H1 (cell line): ENCODE data around the gene PRIMA1. TPM values are rescaled to one million over a fixed set of nuclear protein-coding genes. Genes with fewer than 3 reads are reported as not detected.

Source experiments
- CTCF ChIA-PET: fragments of 300-600 bp; sonication (Branson Sonifier 250); formaldehyde crosslinking; loops from one replicate; lab custom pipeline; 2021; ENCODE audit not compliant: partially characterized antibody; lab: Charles Lee
- POLR2A ChIA-PET: fragments of 300-600 bp; sonication (Branson Sonifier 250); formaldehyde crosslinking; loops from one replicate; lab custom pipeline; 2021; ENCODE audit warnings: inconsistent platforms; ENCODE audit not compliant: partially characterized antibody; lab: Charles Lee
- DNase-seq, 2 experiments: peaks; one replicate each; pipeline versions ENCODE4 v3.0.0 to v3.0.0-alpha.2; 2010 to 2022; ENCODE audit warnings: low spot score in 2 of 2, low read depth in 1 of 2, mixed read lengths in 1 of 2
- FAIRE-seq: peaks from 2 replicates; lab custom pipeline; 2011; peaks lifted over from hg19 to GRCh38; lab: Jason Lieb, UNC
- H2AFZ ChIP-seq: 2 replicates; pipeline ENCODE4 v1.8.1; 2012; ENCODE audit warnings: low read length, inconsistent platforms
- H2AK5ac ChIP-seq: 2 replicates; pipeline ENCODE4 v1.6.1; 2013; ENCODE audit warnings: low read depth, low read length
- H2BK120ac ChIP-seq: replicated peaks from 2 replicates; pipeline ENCODE3; 2013; ENCODE audit warnings: low read depth, low read length, inconsistent platforms
- H2BK12ac ChIP-seq: 2 replicates; pipeline ENCODE4 v1.6.1; 2013; ENCODE audit warnings: low read depth, low read length
- H2BK15ac ChIP-seq: 2 replicates; pipeline ENCODE4 v1.6.1; 2013; ENCODE audit warnings: low read length
- H2BK20ac ChIP-seq: 2 replicates; pipeline ENCODE4 v1.6.1; 2013; ENCODE audit warnings: low read length
- H2BK5ac ChIP-seq: 2 replicates; pipeline ENCODE4 v1.6.1; 2013; ENCODE audit warnings: low read depth, low read length
- H3K14ac ChIP-seq: 2 replicates; pipeline ENCODE4 v1.6.1; 2013; ENCODE audit warnings: inconsistent platforms; ENCODE audit not compliant: insufficient read length
- H3K18ac ChIP-seq: 2 replicates; pipeline ENCODE4 v1.6.1; 2013; ENCODE audit warnings: low read length; ENCODE audit errors: extremely low read depth
- H3K23ac ChIP-seq: 2 replicates; pipeline ENCODE4 v1.6.1; 2013; ENCODE audit warnings: inconsistent platforms; ENCODE audit not compliant: insufficient read length
- H3K23me2 ChIP-seq: 2 replicates; pipeline ENCODE4 v1.6.1; 2013; ENCODE audit warnings: low read depth, low read length
- H3K27ac ChIP-seq: 2 replicates; pipeline ENCODE4 v1.6.1; 2011; ENCODE audit warnings: low read depth, low read length, inconsistent platforms
- H3K27me3 ChIP-seq, 4 experiments: replicated peaks in 1 of 4; 1 replicate in 1 of 4; 2 replicates in 3 of 4; pipeline versions ENCODE4 v1.6.1 to v1.8.1; 2011 to 2013; ENCODE audit warnings: low read length in 3 of 4, mild to moderate bottlenecking in 3 of 4, inconsistent platforms in 2 of 4, mixed read lengths in 2 of 4, moderate library complexity in 1 of 4; ENCODE audit not compliant: control insufficient read depth in 3 of 4, insufficient read depth in 3 of 4; ENCODE audit errors: extremely low read depth in 1 of 4
- H3K36me3 ChIP-seq, 4 experiments: 2 replicates each; pipeline versions ENCODE4 v1.6.1 to v1.8.1; 2011 to 2013; ENCODE audit warnings: mild to moderate bottlenecking in 4 of 4, low read length in 3 of 4, moderate library complexity in 2 of 4, control low read depth in 1 of 4, inconsistent platforms in 1 of 4; ENCODE audit not compliant: insufficient read depth in 4 of 4, control insufficient read depth in 2 of 4
- H3K4ac ChIP-seq: replicated peaks from 2 replicates; pipeline ENCODE3; 2013; ENCODE audit warnings: low read length, low read depth, mixed read lengths, inconsistent platforms; ENCODE audit not compliant: insufficient read length
- H3K4me1 ChIP-seq, 4 experiments: replicated peaks in 1 of 4; 1 replicate in 1 of 4; 2 replicates in 3 of 4; pipeline versions ENCODE4 v1.6.1 to v1.8.1; 2011 to 2013; ENCODE audit warnings: low read length in 3 of 4, inconsistent platforms in 2 of 4, mixed read lengths in 1 of 4; ENCODE audit not compliant: insufficient read depth in 4 of 4, control insufficient read depth in 3 of 4
- H3K4me2 ChIP-seq, 2 experiments: 2 replicates each; pipeline versions ENCODE4 v1.6.1 to v1.8.1; 2011 to 2013; ENCODE audit warnings: low read depth in 2 of 2, low read length in 2 of 2, control low read depth in 1 of 2, inconsistent platforms in 1 of 2, mild to moderate bottlenecking in 1 of 2; ENCODE audit not compliant: insufficient read depth in 1 of 2
- H3K4me3 ChIP-seq, 4 experiments: fragments of 200-600, 300-600 bp in 1 of 4; sonication (generic), shearing (Covaris generic), sonication (Bioruptor Twin) in 1 of 4; 2 replicates each; pipeline versions ENCODE4 v1.5.1 to v1.8.1; 2011 to 2016; ENCODE audit warnings: low read length in 4 of 4, low read depth in 3 of 4, control low read depth in 2 of 4, inconsistent platforms in 2 of 4, mild to moderate bottlenecking in 2 of 4, mixed read lengths in 1 of 4, moderate library complexity in 1 of 4; ENCODE audit not compliant: insufficient read depth in 2 of 4; ENCODE audit errors: extremely low read depth in 1 of 4
- H3K56ac ChIP-seq: replicated peaks from 2 replicates; pipeline ENCODE3; 2013; ENCODE audit warnings: low read depth, mild to moderate bottlenecking, mixed read lengths, low read length, inconsistent platforms; ENCODE audit not compliant: insufficient read length
- H3K79me1 ChIP-seq: 2 replicates; pipeline ENCODE4 v1.6.1; 2013; ENCODE audit warnings: low read depth, low read length, control low read depth
- H3K79me2 ChIP-seq, 2 experiments: 2 replicates each; pipeline versions ENCODE4 v1.6.1 to v1.8.1; 2012 to 2013; ENCODE audit warnings: low read length in 2 of 2, mild to moderate bottlenecking in 2 of 2, inconsistent platforms in 1 of 2; ENCODE audit not compliant: insufficient read depth in 2 of 2, control insufficient read depth in 1 of 2
- H3K9ac ChIP-seq, 4 experiments: replicated peaks in 1 of 4; 1 replicate in 1 of 4; 2 replicates in 3 of 4; pipeline versions ENCODE4 v1.6.1 to v1.8.1; 2011 to 2013; ENCODE audit warnings: low read depth in 3 of 4, low read length in 3 of 4, control low read depth in 2 of 4, mild to moderate bottlenecking in 2 of 4, moderate library complexity in 2 of 4, inconsistent platforms in 1 of 4; ENCODE audit errors: extremely low read depth in 1 of 4
- H3K9me3 ChIP-seq, 2 experiments: 2 replicates each; pipeline versions ENCODE4 v1.6.1 to v1.8.1; 2012 to 2013; ENCODE audit warnings: mild to moderate bottlenecking in 2 of 2, moderate library complexity in 2 of 2, control low read depth in 1 of 2, inconsistent platforms in 1 of 2, low read depth in 1 of 2, low read length in 1 of 2, mixed read lengths in 1 of 2; ENCODE audit not compliant: insufficient read depth in 2 of 2
- H4K20me1 ChIP-seq, 2 experiments: replicated peaks in 1 of 2; 2 replicates each; pipeline versions ENCODE3 to v1.8.1; 2011 to 2013; ENCODE audit warnings: inconsistent platforms in 2 of 2, low read length in 2 of 2, mild to moderate bottlenecking in 1 of 2; ENCODE audit not compliant: insufficient read depth in 2 of 2, control insufficient read depth in 1 of 2
- H4K5ac ChIP-seq: 2 replicates; pipeline ENCODE4 v1.6.1; 2013; ENCODE audit warnings: low read length, low read depth, mixed read lengths, inconsistent platforms; ENCODE audit not compliant: insufficient read length
- H4K8ac ChIP-seq: 2 replicates; pipeline ENCODE4 v1.8.0; 2013; ENCODE audit warnings: mild to moderate bottlenecking, moderate library complexity, low read length, inconsistent platforms; ENCODE audit not compliant: insufficient read depth; ENCODE audit errors: extremely low read depth
- H4K91ac ChIP-seq: replicated peaks from 2 replicates; pipeline ENCODE3; 2013; ENCODE audit warnings: low read length, mixed read lengths, inconsistent platforms; ENCODE audit not compliant: insufficient read length
- BCL11A ChIP-seq, 2 experiments: IDR thresholded peaks; one replicate each; pipeline ENCODE4 v1.6.1; 2011; ENCODE audit warnings: low read depth in 2 of 2, low read length in 2 of 2, mild to moderate bottlenecking in 2 of 2
- CBX8 ChIP-seq: fragments of 300-800, 300-1000 bp; sonication (generic); IDR thresholded peaks from 2 replicates; pipeline ENCODE4 v1.7.1; 2016; ENCODE audit warnings: low read depth, low read length, borderline replicate concordance
- EP300 ChIP-seq, 2 experiments: IDR thresholded peaks; 1 replicate in 1 of 2; 2 replicates in 1 of 2; pipeline ENCODE4 v1.6.1; 2011 to 2012; ENCODE audit warnings: low read depth in 2 of 2, low read length in 2 of 2, mild to moderate bottlenecking in 2 of 2, borderline replicate concordance in 1 of 2, inconsistent platforms in 1 of 2, moderate library complexity in 1 of 2
- EZH2 ChIP-seq: fragments of 200-600 bp; sonication (generic); IDR thresholded peaks from 2 replicates; pipeline ENCODE4 v1.7.1; 2012; ENCODE audit warnings: low read depth, mild to moderate bottlenecking, moderate library complexity, low read length, inconsistent platforms; ENCODE audit not compliant: severe bottlenecking
- JUN ChIP-seq: IDR thresholded peaks from 2 replicates; pipeline ENCODE4 v1.6.1; 2011; ENCODE audit warnings: low read depth, mild to moderate bottlenecking, improper control_type of control experiment, low read length
- POLR2A ChIP-seq, 2 experiments: IDR thresholded peaks; 1 replicate in 1 of 2; 2 replicates in 1 of 2; pipeline ENCODE4 v1.6.1; 2011; ENCODE audit warnings: low read depth in 2 of 2, low read length in 2 of 2, mild to moderate bottlenecking in 2 of 2; ENCODE audit errors: control extremely low read depth in 1 of 2
- POLR2AphosphoS5 ChIP-seq: IDR thresholded peaks from 2 replicates; pipeline ENCODE4 v1.6.1; 2011; ENCODE audit warnings: low read depth, low read length
- POU5F1 ChIP-seq: IDR thresholded peaks from 2 replicates; pipeline ENCODE4 v1.6.1; 2011; ENCODE audit warnings: low read depth, mild to moderate bottlenecking, low read length, moderate library complexity
- RAD21 ChIP-seq, 2 experiments: IDR thresholded peaks in 1 of 2; conservative IDR thresholded peaks in 1 of 2; 2 replicates each; pipeline ENCODE4 v1.6.1; 2011; ENCODE audit warnings: low read depth in 2 of 2, low read length in 2 of 2, improper control_type of control experiment in 1 of 2, inconsistent platforms in 1 of 2, mild to moderate bottlenecking in 1 of 2, moderate library complexity in 1 of 2
- RNF2 ChIP-seq: fragments of 200-900, 300-1000 bp; sonication (generic); IDR thresholded peaks from 2 replicates; pipeline ENCODE4 v1.7.1; 2016; ENCODE audit warnings: borderline replicate concordance, low read depth, mild to moderate bottlenecking, antibody characterized with exemption, low read length; ENCODE audit not compliant: poor library complexity, severe bottlenecking; ENCODE audit errors: missing control alignments
- SIRT6 ChIP-seq: IDR thresholded peaks from one replicate; pipeline ENCODE4 v1.7.1; 2012; ENCODE audit warnings: low read length, inconsistent platforms
- SP2 ChIP-seq: IDR thresholded peaks from 2 replicates; pipeline ENCODE4 v1.6.1; 2012; ENCODE audit warnings: mild to moderate bottlenecking, low read length, inconsistent platforms
- TAF1 ChIP-seq: IDR thresholded peaks from 2 replicates; pipeline ENCODE4 v1.6.1; 2011; ENCODE audit warnings: mild to moderate bottlenecking, low read depth, low read length
- TCF12 ChIP-seq: IDR thresholded peaks from 2 replicates; pipeline ENCODE4 v1.6.1; 2011; ENCODE audit warnings: low read depth, mild to moderate bottlenecking, low read length
- WGBS, 2 experiments: shearing (Covaris generic) in 1 of 2; methylation state at CpG; one replicate each; pipeline versions ENCODE4 v1.1.6 to v1.1.7; 2013 to 2015; ENCODE audit warnings: low lambda C conversion rate in 2 of 2, mixed read lengths in 2 of 2, inconsistent platforms in 1 of 2, low coverage in 1 of 2, missing lambda C conversion rate in 1 of 2; ENCODE audit not compliant: insufficient replicate concordance in 2 of 2, insufficient coverage in 1 of 2, insufficient read length in 1 of 2; ENCODE audit errors: extremely low coverage in 1 of 2, missing lambda C conversion rate in 1 of 2; 5-methylcytosine and 5-hydroxymethylcytosine counted together
- polyA plus RNA-seq, 7 experiments: library from polyadenylated mRNA; depleted of rRNA in 3 of 7; stranded (reverse) in 5 of 7; unstranded in 2 of 7; fragments of >200 nt in 5 of 7; fragments of 200-250 nt in 2 of 7; gene quantifications; 1 replicate in 5 of 7; 2 replicates in 1 of 7; 4 replicates in 1 of 7; pipeline versions ENCODE4 v1.2.1 to v1.2.3, GENCODE V29; 2011 to 2013; ENCODE audit warnings: missing spikeins in 2 of 7, mixed read lengths in 2 of 7
- total RNA-seq: library from RNA; stranded (reverse); fragmentation: NEBNext Ultra II Directional; extraction: Animal tissue kit (Norgen Biotek cat#: 25700); gene quantifications from 2 replicates; pipeline ENCODE4 v1.2.1, GENCODE V29; 2021

The PRIMA1 gene
- total and polyA plus RNA-seq, 2 of the 8 experiments (the other 6 are each of a cell fraction or from before 2014, with no cell fraction given) = 2.8 to 4.5 TPM

DNA sequence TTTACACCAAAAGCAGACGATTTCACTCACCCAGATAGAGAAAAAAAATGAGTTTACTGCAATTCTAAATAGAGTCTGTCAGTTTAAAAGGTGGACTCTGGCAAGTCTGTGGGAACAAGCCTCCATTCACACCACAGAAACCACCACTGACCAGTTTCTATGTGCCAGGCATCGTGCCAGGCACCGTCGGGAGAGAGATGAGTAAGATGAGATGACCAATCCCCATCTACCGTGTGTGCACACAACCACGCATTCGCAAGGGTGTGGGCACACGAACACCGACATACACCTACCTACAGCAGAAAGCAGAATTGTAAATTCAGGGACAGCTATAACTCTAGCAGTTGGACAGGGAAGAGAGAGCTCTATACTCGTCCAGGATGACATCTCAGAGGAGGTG lies 58.3 kb downstream of the PRIMA1 start:
- Histone ChIP-seq H4K20me1 (no peaks in the 10 kb centered on the region), H3K9me3 (no peaks in the 10 kb centered on the region), H4K91ac (no peak overlapping the region), H3K36me3 (no peaks in the 10 kb centered on the region), H2AK5ac (no peak overlapping the region; the same call in 1 of the 2 replicates), H3K23ac (no peak overlapping the region), H2AFZ (no peak overlapping the region), H3K18ac (no peak overlapping the region), H3K79me2 (no peaks in the 10 kb centered on the region), H3K4me1 (peaks cover 0 to 6% (median 2%) of the 10 kb centered on the region in 4 experiments; a peak in 2 of 7 replicates), H4K8ac (no peak overlapping the region), H2BK15ac (no peak overlapping the region), H3K14ac (no peak overlapping the region), H3K79me1 (no peaks in the 10 kb centered on the region), H3K27me3 (no peaks in the 10 kb centered on the region; a peak in 1 of 7 replicates), H2BK20ac (no peak overlapping the region), H3K4ac (no peak overlapping the region), H3K23me2 (no peaks in the 10 kb centered on the region), H3K27ac (no peak overlapping the region), H3K9ac (no peak overlapping the region), H4K5ac (no peak overlapping the region), H2BK12ac (no peak overlapping the region), H3K4me3 (no peak overlapping the region), H2BK120ac (no peak overlapping the region), H3K56ac (no peak overlapping the region), H2BK5ac (no peak overlapping the region), H3K4me2 (no peak overlapping the region)
- no peak for FAIRE-seq
- ChIA-PET POLR2A (no interaction called here), CTCF (interaction anchor here (1.6 kb wide), 1 partner anchor 42 kb away, joined by 3 read pairs; no protein-coding TSS in a partner anchor)
- no peak for DNase-seq
- WGBS, 2 experiments = 92% methylated on average over 10 of the region's 10 CpGs; no CpG with 5 or more reads in 1 of the 2 experiments
- no peak for TF ChIP-seq POU5F1
- no peak for TF ChIP-seq TAF1
- TF ChIP-seq POLR2AphosphoS5 = no peak
- TF ChIP-seq TCF12 = no peak
- no peak for TF ChIP-seq BCL11A (IDR thresholded peaks at IDR 0.05; ENCODE audit: low read depth in 2 of 2, low read length in 2 of 2)
- no peak for TF ChIP-seq SP2
- TF ChIP-seq EZH2 = no peak
- TF ChIP-seq SIRT6 = no peak
- TF ChIP-seq RAD21 (IDR thresholded peaks at IDR 0.05 in 1 of 2, conservative IDR thresholded peaks at IDR 0.05 in 1 of 2; ENCODE audit: low read depth in 2 of 2, low read length in 2 of 2) = no peak
- no peak for TF ChIP-seq CBX8
- no peak for TF ChIP-seq JUN
- TF ChIP-seq POLR2A (IDR thresholded peaks at IDR 0.05; ENCODE audit: control extremely low read depth in 1 of 2, low read depth in 2 of 2, low read length in 2 of 2) = no peak
- no peak for TF ChIP-seq RNF2
- no peak for TF ChIP-seq EP300 (IDR thresholded peaks at IDR 0.05; ENCODE audit: borderline replicate concordance in 1 of 2, low read depth in 2 of 2, low read length in 2 of 2)
